ENCODE data around the gene ANOS1.

GRCh38 chrX:8484360-8484949, 247.5 kb downstream of the ANOS1 start:
- TF ChIP-seq CHD2 (IDR thresholded peaks at IDR 0.05; ENCODE audit: low read length, partially characterized antibody): no peak
- TF ChIP-seq REST (IDR thresholded peaks at IDR 0.05; ENCODE audit: low read depth, low read length): no peak
- TF ChIP-seq CTCF (IDR thresholded peaks at IDR 0.05): no peak
- no peak for TF ChIP-seq TAF1 (IDR thresholded peaks at IDR 0.05; ENCODE audit: borderline replicate concordance, low read depth, low read length)
- no peak for TF ChIP-seq EZH2phosphoT487 (IDR thresholded peaks at IDR 0.05; ENCODE audit: borderline replicate concordance, low read depth)
- TF ChIP-seq POLR2AphosphoS5 (IDR thresholded peaks at IDR 0.05; ENCODE audit: low read depth, low read length): no peak
- TF ChIP-seq RAD21 (IDR thresholded peaks at IDR 0.05; ENCODE audit: low read length): no peak
- no peak for TF ChIP-seq EP300 (IDR thresholded peaks at IDR 0.05; ENCODE audit: borderline replicate concordance in 1 of 2, low read depth in 1 of 2, low read length in 1 of 2)
- TF ChIP-seq TCF12 (IDR thresholded peaks at IDR 0.05): no peak
- TF ChIP-seq RCOR1 (IDR thresholded peaks at IDR 0.05; ENCODE audit: low read length): no peak
- no peak for TF ChIP-seq USF1 (IDR thresholded peaks at IDR 0.05; ENCODE audit: borderline replicate concordance, low read depth)
- TF ChIP-seq FOXJ3 (CRISPR knock-in tag; IDR thresholded peaks at IDR 0.05): no peak
